H4 (cell line): ENCODE measurements around the gene SIPA1L2. TPM values are rescaled to one million over a fixed set of nuclear protein-coding genes. Genes with fewer than 3 reads are reported as not detected.

Experiments
- DNase-seq: peaks from one replicate; pipeline ENCODE4 v3.0.0-alpha.2; 2015; ENCODE audit warnings: low spot score
- total RNA-seq: library from RNA; depleted of rRNA; stranded (reverse); fragments of >200 nt; shearing (Covaris generic); gene quantifications from 2 replicates; pipeline ENCODE4 v1.2.3, GENCODE V29; 2014

The SIPA1L2 gene
- total RNA-seq, 1 experiment from 2014 or later: 10.6 TPM

GRCh38 chr1:232643251-232643650, 13.3 kb upstream of the SIPA1L2 start:
- no peak for DNase-seq

- no peak for DNase-seq
These were observed 11.6 kb upstream of the SIPA1L2 start for GRCh38 chr1:232641507-232641906.

- no peak for DNase-seq
These were observed 6.9 kb upstream of the SIPA1L2 start for GRCh38 chr1:232636799-232637198.

DNA sequence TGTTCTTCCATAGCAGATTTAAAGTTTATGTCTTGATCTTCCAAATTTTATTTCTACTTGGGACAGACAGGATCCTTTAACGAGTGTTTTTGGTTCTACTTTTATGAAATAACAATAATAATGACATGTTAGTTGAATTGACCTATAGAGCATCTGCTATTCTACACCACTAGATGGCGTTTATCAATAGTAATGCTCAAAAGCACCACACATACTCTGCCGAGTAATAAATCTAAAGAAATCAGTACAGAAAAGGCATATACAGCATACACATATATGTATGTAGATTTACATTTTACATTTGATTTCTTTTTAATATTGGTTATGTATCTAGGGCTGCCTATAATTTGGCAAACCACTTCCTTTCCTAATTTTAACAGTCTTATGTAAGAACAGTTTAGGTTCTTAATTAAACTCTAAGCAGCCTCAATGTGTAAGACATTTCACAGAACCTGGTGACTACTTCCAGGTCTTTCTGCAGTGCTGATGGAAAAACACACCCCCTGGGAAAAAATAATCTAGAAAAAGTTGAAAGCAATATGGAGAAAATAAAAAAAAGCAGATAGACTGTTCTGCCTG, 5.9 kb upstream of the SIPA1L2 start:
- DNase-seq: peak; percentile 66

DNA sequence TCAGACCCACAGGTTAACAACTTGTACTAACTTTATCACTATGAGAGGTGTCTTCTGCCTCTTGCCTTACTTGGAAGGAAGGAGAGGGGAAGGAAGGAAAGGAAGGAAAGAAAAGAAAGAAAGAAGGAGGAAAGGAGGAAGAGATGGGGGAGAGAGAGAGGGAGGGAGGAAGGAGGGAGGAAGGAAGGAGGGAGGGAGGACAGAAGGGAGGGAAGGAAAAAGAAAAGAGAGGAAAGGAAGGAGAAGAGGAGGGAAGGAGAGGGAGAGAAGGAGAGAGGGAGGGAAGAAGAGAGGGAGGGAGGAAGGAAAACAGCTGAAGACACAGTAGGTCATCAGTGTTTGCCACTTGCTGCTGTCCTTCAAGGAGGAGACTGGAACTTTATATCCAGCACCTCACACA, 5.3 kb upstream of the SIPA1L2 start:
- no peak for DNase-seq

- DNase-seq: no peak
These were observed 4.2 kb upstream of the SIPA1L2 start for GRCh38 chr1:232634096-232634495.

DNA sequence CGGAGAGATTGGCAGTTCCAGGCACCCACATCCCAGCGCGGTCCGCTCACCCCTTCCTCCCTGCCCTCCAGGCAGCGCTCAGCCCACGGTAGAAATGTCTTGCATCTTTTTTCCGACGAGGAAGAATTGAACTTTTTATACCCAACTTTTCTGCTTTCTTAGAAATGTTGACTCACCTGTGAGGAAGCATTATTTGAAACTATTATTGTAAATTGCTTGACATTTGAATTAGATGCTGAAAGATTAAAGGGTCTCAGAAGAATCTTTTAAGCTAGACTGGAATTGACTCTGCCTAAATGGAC, 912 bp upstream of the SIPA1L2 start:
- DNase-seq: no peak

DNA sequence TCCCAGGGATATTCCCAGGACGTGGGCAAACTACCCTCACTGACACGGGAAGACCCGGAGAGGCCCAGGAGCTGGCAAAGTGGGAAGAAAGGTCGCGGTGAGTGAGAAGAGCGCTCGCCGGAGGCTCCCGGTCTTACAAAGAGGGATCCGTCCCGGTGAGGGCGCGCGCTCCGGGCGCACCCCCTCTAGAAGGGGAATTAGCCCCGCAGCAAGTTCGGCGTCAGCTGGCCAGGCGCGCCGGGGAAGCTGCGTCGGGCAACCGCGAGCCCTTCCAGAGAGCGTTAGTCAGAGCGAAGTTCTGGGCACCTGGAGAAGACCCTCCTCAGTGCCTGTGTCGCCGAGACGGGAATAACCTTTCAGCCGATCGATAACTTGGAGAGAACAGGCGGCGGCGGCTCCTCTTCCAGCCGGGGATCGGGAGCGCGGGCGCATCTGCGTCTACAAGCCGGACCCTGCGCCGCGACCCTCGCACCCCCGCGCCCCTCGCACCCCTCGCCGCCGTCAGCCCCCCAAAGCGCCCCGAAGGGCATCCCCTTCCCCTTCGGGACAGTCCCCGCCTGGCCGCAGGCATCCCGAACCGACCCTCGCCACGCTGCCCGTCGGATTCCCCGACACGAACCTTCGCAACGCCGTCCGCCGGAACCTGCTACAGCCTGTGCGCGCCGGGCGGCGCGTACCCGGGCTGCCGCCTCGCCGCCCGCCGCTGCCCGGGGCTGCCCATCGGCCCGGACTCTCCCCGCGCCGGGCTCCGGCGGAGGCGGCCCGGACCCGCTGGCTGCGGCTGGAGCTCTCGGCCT, 485 bp downstream of the SIPA1L2 start:
- peak; percentile 12 for DNase-seq

DNA sequence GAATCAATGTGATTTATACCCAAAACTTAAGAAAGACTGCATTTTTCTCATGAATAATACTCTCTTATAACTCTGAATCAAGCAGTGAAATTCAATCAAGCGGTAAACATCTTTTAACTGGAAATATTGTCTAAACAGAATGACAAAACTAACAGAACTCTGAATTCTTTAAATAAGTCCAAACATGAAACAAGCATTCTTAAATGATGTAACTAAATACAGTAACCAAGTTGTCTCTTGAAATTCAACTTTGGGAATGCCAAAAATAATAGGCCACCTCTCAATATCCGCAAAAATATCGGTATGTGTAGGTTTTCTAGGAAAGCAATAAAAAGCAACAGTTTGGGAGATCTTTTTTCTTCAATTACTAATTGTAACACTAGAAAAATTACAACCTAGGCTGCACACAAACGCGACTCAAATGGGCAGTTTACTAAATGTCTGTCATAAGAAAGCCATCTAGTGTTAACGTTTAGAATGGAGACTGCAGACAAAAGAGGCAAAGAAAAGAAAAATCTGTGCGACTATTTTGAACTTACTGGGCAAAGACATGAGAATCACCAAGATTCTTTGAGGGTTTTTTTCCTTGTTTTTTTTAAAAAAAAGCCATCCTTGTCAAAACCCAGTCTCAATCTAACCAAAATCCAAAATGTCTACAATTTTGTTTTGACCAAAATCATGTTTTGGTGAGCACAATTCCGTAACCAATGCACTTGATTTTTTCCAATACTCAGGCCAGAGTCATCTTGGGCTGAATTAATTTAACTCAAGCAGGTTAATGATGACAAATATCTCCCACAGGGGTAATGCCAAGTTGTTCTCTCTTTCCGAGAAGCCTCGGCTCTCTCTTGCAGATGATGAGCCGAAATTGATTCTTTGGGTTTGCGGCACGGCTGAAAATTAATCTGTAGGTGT, 1.3 kb downstream of the SIPA1L2 start:
- DNase-seq: peak; percentile 69

DNA sequence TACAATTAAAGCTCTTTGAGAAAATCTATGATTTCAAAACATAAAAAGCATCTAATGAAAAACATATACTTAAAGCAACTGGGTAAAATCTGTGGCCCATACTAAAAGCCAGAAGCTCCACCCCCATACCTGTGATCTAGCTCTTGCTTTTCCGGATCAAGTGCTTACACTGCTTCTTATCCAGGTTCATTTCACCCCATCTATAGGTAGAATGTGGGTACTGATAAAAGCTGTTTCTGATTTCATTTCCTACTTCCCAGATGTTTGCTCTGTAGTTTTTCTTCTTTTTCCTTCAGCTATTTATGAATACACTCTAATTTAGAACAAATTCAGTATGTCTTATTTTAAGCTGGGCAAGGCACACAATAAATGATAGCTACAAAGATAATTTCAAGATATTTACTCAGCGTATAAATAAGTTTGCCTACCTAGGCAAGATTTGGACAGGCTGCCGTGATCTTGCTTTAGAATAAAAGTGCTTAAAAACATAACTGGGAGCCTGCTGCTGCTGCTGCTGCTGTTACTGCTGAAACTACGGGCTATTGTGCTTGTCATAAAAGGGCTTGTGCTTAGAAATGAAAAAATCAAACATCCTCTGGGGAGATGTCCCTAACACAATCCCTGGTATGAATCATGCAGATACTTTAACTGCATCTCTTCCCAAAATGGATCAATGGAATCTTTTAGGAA, 2.1 kb downstream of the SIPA1L2 start:
- DNase-seq: peak; percentile 79

- no peak for DNase-seq
These were observed 2.8 kb downstream of the SIPA1L2 start for GRCh38 chr1:232627171-232627570.

DNA sequence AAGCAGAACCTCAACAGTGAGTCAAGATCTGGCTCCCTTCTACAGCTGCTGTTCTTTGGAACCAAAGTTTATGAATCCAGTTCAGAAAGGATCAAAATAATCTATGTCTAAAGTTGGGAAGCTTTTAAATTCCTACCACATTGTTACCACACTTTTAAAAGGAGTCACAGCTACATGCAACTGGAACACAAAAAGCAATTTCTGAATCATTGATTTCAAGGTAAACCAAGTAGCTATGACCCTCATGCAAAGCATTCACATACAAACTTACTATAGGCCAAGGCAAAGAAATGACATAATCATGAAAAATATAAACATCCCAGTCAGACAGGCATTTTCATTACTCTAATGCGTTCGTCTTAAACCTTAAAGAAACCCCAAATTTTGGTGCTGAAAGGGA, 3.5 kb downstream of the SIPA1L2 start:
- DNase-seq: no peak

GRCh38 chr1:232625319-232625868, 4.5 kb downstream of the SIPA1L2 start:
- no peak for DNase-seq

DNA sequence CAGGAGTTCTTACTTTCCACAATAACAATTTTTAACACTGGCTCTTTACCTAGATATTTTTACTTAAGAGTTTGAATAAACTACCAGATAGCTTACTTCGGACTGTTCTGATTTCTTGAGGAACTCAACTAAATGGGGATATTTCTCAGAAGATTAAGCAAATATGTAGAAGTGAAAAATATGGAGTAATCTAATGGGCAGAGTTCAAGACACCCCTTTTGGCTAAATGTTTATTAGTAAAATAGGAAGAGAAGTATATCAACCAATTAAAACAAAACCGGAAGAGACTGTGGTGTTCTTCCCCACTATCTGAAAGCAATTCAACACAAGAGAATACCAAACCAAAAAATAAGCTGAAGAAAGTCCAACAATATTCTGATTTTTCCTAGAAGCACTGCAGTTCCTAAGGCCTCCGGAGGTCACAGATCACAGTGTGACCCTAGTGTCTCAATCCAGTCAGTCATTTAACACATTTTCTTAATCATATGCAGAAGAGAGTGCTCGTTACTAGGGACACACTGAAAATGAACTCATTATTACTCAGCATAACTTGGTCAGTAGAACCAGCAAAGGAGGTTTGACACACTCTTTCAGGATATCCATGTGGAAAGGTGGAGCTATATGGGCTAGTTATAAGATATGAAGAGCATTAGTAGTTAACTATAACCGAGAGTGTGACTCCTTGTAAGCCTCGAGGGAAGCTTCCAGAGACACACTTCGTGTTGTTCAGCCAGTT, 5.2 kb downstream of the SIPA1L2 start:
- no peak for DNase-seq

- DNase-seq: no peak
These were observed 7.0 kb downstream of the SIPA1L2 start for GRCh38 chr1:232622981-232623380.

DNA sequence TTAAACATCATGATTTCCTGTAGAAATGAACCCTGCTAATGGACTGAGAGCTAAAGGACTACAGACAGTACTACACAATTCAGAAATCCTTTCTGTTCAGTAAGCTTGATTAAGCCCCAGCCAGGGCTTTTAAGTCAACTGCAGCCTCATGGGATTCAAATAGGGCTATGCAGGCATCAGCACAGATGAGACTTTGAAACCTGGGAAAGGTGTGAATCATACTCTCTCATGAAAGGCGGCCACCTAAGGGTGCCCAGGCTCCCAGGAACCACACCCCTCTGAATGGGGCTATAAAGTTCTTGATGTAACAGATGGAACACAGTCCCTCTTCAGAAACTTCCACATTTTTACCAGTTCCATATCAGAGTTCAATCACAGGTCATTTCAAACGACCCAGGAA, 7.6 kb downstream of the SIPA1L2 start:
- no peak for DNase-seq

DNA sequence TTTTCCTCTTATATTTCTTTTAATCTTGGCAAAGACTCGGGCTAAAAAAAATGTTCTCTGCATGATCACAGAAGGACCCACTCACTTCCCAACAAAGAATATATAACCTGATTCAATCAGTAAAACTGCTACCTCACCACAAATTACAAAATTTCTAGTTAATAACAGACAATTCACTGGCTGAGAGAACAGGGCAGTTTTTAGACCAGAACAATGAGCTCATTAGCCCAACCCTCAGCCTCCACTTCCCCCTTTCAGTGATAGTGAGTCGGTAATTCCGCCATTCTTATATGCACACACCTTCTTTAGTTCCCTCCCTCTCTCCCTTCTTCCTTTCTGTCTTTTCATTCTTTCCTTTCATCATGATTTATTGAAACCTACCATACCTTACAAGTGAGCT, 8.9 kb downstream of the SIPA1L2 start:
- no peak for DNase-seq

GRCh38 chr1:232620356-232620969, 9.5 kb downstream of the SIPA1L2 start:
- DNase-seq: peak; percentile 73

DNA sequence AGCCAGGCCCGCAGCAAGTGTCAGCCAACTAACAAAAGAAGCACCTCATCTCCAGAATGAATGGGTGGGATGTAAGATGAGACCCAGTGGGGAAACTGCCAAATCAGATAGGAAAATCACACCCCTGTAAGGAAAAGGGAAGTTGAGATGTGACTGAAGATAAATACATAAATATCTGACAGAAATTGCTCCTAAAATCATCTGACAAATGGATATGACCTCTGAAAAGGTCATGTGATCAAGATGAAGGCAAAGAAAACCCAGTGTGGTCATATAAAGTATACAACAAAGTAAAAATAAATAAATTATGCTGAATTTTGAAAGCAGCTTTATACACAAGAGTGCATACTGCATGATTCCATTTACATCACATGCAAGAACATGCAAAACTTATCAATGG, 12.7 kb downstream of the SIPA1L2 start:
- DNase-seq: no peak

DNA sequence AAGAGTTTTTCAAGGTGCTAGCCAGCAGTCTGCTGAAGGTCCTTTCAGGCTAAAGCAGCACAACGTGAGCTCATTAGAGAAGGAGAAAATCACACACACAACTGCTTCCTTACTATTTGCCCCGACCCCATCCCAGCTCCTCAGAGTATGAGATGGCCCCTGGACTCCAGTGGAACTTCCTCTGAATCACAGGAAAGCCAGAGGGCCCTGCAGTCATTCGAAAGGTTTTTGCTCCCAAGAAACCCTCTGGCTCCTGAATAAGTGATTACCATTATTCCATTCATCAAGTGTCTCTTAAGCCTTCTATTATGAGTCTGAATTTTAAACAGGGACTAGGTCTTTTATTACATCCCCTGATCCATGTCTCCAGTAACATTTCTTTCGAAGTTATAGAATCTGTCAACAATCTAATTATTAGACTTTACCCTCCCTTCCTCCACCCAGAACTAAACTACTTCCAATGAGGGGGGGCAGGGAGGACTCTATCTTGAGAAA, 14.6 kb downstream of the SIPA1L2 start:
- no peak for DNase-seq

DNA sequence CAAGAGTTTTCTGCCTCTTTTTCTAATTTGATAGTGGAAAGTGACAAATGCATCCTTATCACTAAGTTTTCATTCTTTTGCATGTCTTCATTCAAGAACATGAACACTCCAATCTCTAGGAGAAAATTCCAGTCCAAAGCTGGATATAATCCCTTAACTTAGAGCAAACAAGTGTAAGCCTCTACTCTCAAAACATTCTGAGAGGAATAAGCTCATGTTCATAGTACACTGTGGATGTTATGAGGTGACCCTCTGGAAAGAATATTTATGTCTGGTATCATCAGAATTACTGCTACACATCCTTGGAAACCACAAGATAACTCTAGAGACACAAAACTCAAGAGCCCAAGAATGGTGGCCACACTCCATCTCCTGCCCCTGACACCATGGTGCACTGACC, 15.1 kb downstream of the SIPA1L2 start:
- no peak for DNase-seq
